AG09309 (cell line): ENCODE data around the gene GSN.

Source experiments
- DNase-seq: peaks from one replicate; pipeline ENCODE4 v3.0.0-alpha.2; 2010; ENCODE audit warnings: low read depth
- H3K4me3 ChIP-seq: 2 replicates; pipeline ENCODE4 v1.5.1; 2011; ENCODE audit warnings: mild to moderate bottlenecking, low read depth, low read length, moderate library complexity; ENCODE audit not compliant: control insufficient read depth
- TF ChIP-seq, protein P1 (sequence below): IDR thresholded peaks from 2 replicates; pipeline ENCODE4 v1.5.1; 2011; ENCODE audit warnings: mild to moderate bottlenecking, low read depth, low read length, inconsistent platforms; ENCODE audit not compliant: insufficient read depth, control insufficient read depth; ENCODE audit errors: missing control alignments

Gene GSN

DNA sequence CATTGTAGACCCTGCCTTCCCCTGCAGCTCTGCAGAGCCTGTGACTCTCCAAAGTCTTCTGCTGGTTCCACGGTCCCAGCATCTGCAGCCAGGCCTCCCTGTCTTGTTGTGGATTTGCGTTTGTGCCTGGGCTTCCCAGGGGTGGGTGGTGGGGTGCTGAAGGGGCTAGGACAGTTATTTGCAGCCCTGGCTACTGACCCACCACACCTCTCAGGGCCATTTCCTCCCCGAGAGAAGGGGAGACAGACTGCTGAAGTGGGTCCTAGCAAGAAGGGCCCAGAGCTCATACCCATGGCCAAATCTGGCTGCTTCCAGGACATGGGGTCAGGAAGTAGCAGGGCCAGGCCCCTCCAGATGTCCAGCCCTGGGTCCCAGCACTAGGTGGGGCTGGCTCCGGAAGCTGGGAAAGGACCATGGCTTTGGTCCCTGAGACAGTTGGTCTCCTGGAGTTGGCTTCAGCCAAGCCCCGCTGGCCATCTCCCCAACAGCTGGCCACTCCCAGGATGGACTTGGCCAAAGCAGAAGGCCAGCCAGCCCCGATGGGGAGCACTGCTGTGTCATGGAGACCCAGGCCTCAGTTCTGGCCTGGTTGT lies 26.3 kb downstream of the GSN start:
- TF ChIP-seq, protein P1, sequence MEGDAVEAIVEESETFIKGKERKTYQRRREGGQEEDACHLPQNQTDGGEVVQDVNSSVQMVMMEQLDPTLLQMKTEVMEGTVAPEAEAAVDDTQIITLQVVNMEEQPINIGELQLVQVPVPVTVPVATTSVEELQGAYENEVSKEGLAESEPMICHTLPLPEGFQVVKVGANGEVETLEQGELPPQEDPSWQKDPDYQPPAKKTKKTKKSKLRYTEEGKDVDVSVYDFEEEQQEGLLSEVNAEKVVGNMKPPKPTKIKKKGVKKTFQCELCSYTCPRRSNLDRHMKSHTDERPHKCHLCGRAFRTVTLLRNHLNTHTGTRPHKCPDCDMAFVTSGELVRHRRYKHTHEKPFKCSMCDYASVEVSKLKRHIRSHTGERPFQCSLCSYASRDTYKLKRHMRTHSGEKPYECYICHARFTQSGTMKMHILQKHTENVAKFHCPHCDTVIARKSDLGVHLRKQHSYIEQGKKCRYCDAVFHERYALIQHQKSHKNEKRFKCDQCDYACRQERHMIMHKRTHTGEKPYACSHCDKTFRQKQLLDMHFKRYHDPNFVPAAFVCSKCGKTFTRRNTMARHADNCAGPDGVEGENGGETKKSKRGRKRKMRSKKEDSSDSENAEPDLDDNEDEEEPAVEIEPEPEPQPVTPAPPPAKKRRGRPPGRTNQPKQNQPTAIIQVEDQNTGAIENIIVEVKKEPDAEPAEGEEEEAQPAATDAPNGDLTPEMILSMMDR = no peak
- H3K4me3 ChIP-seq = no peak overlapping the region
- DNase-seq = no peak

DNA sequence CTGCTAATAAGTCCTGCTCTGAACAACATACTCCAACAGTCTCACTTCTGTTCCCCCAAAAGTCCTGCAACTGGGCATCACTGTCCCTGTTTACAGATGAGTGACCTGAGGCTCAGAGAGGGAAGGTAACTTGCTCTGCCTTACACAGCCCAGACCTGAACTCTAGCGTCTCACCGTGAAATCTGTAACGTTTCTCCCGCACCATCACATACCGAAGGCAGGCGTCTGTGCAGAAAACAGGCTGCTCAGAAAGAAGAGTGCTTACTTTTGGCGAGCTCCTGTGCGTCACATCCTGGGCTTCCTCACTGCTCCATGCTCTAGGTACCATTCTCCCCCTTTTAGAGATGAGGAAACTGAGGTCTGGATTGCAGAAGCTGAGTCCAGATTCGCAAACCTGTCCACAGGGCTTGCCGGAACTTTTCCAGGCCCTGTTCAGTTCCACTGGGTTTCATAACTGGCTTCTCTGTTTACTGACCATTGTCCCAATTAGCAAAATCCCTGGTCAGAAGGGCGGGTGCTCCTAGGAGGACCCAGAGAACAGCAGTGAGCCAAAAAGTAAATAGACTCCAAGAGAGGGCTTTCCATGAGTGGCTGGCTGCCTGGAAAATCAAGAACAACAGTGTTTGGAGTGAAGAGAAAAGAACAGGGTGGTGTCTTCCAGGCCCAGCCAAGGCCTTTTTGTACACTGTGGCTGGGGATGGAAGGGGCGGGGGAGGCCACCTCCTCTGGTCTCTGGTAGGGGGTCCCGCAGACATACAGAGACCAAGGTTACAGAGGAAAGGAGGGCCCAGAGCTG lies 27.1 kb downstream of the GSN start:
- DNase-seq = no peak
- TF ChIP-seq, protein P1 = no peak
- H3K4me3 ChIP-seq = no peak overlapping the region

DNA sequence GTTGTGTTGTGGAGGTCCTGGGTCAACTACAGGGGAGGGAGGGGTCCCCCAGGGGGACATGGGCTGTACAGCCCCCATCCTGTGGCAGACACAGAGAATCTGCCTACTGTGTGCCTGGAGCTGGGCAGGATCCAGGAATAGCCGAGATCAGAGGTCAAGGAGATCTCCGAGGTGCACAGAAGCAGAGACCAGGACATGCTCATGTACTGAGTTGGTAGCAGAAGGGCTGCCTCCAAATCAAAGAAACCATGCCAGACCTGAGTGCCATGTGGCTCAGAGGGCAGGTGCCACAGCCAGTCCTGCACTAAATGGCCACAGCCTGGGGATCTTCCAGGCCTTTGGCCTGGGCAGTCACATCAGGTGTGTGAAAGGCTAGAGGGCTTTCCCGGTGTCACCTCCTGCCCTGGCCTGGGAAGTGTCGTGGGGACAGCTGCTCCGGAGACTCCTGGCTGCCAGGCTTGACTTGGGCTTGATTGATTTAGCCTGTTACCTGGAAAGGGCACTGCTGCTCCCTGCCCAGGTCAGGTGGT lies 27.8 kb downstream of the GSN start:
- no peak for DNase-seq
- no peak overlapping the region for H3K4me3 ChIP-seq
- TF ChIP-seq, protein P1 = no peak

DNA sequence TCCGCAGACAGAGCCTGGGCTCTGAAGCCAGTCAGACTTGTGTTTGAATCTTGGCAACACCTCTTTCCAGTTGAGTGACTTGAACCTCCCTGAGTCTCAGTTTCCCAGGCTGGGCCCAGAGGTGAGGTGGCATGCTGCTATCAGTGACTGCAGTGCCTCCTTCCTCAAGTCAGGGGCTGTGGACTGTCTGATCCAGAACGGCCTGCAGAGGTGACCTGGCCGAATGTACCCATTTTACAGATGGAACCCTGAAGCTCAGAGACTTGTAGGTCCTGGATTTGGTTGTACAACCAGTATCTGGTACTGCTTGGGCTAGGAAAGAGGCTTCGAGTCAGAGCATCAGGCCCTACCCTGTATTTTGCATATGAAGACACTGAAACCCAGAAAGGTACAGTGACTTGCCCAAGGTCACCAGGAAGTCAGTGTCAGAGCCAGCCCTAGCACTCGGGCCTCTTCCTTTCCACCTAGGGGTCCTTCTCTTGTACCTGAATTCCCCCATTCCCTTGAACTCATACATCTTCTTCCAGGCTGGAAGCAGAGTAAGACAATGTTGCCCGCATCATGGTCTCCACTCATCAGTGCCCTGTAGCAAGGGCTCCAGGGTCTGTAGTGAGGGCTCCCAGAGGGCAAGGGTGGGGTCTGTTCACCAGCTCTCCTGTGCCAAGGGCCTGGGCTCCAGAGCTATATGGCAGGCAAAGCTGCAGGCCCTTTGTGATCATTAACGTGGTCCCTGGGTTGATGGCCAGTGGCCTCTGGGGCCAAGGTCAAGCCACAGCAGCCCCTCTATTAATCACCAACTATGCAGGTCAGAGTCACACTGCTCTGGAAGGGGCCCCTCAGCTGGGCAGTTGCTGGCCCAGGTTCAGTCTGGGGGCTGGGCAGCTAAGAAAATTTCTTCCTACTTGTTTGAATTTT lies 28.5 kb downstream of the GSN start:
- TF ChIP-seq, protein P1 = no peak
- DNase-seq = no peak
- H3K4me3 ChIP-seq = no peak overlapping the region

DNA sequence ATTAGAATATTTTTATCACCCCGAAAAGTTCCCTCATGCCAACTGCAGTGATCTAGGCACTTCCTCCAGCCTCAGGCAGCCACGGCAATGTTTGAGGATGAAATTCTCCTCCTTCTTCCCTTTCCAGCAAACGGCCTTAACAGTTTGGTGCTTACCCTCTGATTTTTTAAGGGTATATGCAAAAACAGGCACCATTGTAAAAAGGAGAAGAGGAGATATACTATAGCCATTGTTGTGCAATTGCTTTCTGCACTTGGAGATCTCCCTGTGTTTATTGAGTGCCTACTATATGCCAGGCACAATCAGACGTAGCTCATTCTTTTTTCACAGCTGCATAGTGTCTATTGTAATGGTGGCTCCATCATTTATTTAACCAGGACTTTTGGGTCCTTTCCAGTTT lies 29.4 kb downstream of the GSN start:
- H3K4me3 ChIP-seq = no peak overlapping the region
- TF ChIP-seq, protein P1 = no peak
- no peak for DNase-seq

DNA sequence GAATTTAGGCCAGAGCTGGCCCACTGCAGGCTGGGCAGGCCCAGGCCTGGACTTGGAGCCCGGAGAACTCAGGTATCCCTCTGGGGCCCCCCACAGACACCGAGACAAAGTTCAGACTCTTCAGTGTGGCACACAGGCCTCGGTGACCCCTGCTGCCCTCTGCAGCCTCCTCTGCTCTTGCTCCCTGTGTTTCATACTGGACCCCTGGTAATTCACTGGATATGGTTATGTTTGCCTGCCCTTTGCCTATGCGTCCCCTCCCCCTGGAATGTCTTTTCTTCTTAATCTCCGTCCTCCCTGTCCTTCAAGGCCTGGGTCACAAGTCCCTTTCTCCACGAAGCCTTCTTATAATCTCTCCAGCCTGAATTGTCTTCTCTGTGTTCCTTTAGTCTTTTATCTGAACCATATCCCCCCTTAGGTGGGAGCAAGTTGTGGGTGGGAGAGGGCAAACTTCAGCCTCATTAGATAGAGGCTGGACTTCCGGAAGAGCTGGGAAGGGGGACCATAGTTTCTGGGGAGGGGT lies 30.1 kb downstream of the GSN start:
- TF ChIP-seq, protein P1 = no peak
- no peak overlapping the region for H3K4me3 ChIP-seq
- DNase-seq = no peak
